UCSD-AML1 (cell line): Measurements from ENCODE around the gene TUBB1.

ENCODE experiments used
- DNase-seq: peaks from one replicate; lab custom pipeline; 2025; ENCODE audit not compliant: unreplicated experiment; lab: John Stamatoyannopoulos, UW

The TUBB1 gene

DNA sequence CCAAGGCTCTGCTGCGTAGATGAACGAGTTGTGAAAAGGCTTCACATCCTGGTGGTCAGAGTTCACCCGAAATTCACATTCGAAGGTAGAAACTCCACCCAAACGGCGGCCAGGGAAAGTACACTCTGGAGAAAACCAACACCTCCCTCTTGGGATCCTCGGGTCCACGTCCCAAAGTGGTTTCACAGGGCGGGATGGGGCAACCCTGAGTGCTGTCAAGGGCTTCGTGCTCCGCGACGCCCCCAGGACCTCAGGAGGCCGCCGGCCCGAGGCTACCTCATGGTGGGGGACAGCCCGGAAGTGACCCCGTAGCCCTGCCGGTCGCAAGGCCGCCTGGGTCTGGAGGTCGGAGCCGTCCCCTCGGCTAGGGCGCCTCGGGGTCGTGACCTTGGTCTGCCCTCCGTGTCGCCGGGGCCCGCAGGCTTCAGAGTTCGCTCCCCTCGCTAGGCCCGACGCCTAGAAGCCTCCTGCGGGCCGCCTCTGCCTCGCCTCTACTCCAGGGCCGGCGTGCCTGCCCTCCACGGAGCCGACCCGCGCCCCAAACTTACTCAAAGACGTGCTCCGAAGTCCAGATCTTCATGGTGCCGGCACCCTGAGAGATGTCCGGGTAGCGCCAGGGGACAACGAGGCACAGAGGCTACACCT is 23.0 kb downstream of the TUBB1 start, which contains the start of gene PRELID3B:
TSS of gene PRELID3B (minus strand) at position 636 of the 645 bp plus-strand sequence. CDS start at position 580, 56 bp downstream.
- no peak for DNase-seq

DNA sequence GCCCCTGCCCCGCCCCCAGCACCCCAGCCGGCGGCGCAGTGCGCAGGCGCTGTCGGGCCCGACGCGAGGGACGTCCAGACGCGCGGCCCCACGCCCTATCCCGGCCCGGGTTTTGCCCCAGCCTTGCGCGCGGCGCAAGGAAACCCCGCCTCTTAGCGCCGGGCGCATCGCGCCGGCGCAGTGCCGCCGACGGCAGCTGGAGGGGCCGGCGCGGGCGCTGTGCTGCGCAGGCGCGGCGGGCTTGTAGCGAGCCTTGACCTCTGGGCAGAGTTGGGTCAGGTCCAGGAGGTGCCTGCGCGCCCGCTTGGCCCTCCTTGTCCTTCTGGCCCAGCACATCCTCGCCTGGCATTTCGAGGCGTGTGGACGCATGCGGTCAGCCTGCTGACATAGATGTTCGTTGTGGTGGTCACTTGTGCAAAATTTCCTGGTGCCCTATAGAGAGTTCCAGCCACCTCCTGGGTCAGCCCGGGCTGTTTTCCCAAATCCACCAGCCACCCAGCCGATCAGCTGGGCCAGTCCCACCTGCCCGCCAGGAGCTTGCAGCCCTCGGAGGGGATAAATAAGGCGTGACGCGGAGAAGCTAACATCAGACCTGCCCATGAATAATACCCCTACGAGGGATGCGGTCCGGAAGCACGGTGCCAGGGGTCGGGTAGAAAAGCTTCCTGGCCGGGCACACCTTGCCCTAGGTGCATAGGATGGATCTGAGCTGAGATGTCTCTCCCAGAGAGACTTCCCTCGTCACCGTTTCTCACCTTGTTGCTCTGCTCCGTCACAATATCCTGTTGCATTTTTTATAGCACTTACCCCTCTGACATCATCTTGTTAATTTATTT is 23.8 kb downstream of the TUBB1 start:
- peak; percentile 97 for DNase-seq

GRCh38 chr20:59043698-59044097 is 24.5 kb downstream of the TUBB1 start:
- DNase-seq, result no peak

GRCh38 chr20:59044295-59044694 is 25.1 kb downstream of the TUBB1 start:
- no peak for DNase-seq

GRCh38 chr20:59044796-59045195 is 25.6 kb downstream of the TUBB1 start:
- no peak for DNase-seq

DNA sequence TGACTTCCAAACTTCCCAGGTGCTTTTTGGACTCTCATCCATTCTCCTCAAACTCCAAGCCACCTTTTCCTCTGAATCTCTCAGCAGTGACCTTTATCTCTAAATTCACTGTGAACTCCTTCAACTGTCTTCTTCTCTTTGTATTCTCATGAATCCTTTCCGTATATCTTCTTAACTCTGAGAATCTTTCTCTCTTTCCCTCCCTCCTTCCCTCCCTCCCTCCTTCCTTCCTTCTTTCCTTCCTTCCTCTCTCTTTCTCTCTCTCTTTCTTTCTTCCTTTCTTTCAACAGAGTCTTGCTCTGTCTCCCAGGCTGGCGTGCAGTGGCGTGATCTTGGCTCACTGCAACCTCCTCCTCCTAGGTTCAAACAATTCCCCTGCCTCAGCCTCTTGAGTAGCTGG is 27.6 kb downstream of the TUBB1 start:
- no peak for DNase-seq

- no peak for DNase-seq
These were observed 28.9 kb downstream of the TUBB1 start for GRCh38 chr20:59047938-59048680.

- DNase-seq, result no peak
These were observed 29.4 kb downstream of the TUBB1 start for GRCh38 chr20:59048681-59049030.

- no peak for DNase-seq
These were observed 31.2 kb downstream of the TUBB1 start for GRCh38 chr20:59050437-59050836.

DNA sequence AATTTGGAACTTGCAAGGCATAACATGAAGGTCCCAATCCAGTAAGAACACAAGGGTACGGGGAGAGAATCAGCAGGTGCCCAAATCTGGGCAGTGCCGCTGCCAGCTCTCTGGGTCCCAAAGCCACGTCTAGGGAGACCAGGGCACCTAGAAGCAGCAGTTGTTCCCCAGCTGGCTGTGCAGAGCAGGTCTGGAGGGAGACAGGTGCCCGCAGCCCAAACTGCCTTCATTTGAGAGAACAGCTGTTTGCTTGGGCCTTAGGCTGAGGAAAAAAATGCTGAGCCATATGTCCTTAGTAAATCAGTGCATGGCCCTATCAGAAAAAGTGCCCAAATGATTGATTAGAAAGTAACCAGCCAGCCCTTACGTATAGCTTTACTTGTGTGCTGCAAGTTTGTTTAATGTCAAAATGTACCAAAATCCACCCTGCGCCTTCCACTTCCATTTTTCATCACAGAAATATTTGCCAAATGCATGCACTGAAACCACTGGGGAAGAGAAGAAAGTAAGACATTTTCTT is 32.5 kb downstream of the TUBB1 start:
- no peak for DNase-seq

DNA sequence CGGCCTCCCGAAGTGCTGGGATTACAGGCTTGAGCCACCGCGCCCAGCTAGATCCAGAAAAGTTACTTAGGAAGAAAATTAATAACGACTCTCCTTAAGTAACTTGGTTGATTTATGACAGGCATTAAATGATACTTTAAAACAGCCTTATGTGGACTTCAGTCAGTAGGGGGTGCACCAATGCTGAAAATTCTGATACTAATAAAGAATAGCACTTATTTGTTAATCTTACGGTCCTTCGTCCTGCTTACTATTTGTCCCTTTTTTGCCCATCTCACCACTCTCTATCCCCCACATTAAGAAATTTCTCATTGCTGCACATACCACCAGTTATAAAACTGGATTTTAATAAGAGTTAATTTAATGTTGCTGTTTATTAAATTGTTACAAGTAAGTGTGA is 36.1 kb downstream of the TUBB1 start:
- no peak for DNase-seq

GRCh38 chr20:59062081-59062480 is 42.9 kb downstream of the TUBB1 start:
- DNase-seq, result no peak

GRCh38 chr20:59063358-59064213 is 44.4 kb downstream of the TUBB1 start:
- no peak for DNase-seq

DNA sequence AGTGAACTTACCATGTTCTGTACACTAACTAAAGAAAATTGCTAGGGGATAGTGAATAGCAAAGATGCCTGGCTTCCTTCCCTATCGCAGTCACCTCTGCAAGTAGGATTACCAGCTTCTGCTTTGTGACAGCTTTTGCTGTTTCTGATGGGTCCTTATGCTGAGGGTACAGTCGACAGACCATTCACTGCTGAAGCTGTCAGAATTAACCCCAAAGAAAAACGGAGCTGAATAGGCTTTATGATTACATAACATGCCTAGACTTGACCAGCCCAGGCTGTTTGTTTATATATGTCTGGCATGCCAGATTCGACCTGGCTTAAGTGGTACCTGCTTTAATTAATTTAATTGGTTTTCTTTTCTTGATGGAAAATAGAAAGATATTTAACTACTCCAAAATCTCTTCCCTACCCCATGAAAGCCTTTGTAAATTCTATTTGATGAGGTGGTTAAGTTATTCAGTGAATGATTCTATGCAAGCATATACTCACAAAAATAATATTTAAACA is 45.0 kb downstream of the TUBB1 start:
- no peak for DNase-seq

GRCh38 chr20:59068534-59068933 is 49.3 kb downstream of the TUBB1 start:
- DNase-seq, result no peak

- DNase-seq, result no peak
These were observed 49.8 kb downstream of the TUBB1 start for GRCh38 chr20:59069026-59069425.

- no peak for DNase-seq
These were observed 52.0 kb downstream of the TUBB1 start for GRCh38 chr20:59071216-59071615.

- DNase-seq, result no peak
These were observed 54.4 kb downstream of the TUBB1 start for GRCh38 chr20:59073582-59073981.

DNA sequence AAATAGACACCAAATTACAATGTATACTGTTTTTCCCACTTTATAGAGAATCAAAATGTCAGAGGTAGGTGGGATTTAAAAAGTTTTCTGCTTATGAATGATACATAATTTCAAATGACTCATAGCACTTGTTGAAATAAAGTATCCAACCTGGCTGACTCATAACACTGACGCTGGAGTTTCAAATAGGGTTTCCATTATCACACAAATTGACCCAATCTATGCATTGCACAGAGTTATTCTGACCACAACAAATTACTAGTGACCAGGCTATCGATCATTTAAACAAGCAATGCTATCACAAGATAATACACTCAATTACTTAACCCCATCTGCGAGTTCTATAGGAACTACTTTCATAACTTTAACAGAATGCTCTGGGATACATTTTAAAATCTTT is 55.2 kb downstream of the TUBB1 start:
- no peak for DNase-seq

DNA sequence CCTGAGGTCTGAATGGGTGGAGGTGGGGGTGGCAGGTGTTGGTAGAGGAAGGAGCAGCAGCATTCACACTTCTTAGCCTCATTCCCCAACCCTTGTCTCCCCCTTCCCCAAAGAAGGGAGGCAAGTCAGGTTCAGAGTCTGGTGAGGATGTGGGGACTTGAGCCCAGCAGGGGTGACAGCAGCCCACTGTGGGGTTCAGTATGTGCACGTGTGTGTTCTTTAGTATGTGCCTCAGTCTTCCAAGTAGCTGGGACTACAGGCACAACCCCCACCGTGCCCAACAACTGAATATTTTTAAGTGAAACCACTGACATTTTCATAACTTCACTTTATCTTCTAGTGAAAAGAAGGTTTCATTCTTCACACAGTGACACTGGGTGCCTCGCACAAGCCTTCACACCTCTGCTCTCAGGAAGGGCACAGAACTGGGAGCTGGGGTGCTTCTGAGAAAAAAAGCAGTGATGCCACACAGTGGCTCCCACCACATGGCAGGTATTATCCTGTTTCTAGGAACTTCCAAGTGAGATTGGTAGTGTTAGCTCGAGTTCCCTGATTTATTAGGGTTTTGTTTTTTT is 56.8 kb downstream of the TUBB1 start:
- DNase-seq, result no peak
